Measurements from ENCODE around the gene GPR160.
"Not testable (repeated sequence)": the region's sequence is repeated elsewhere in the genome, so short reads cannot be mapped to it uniquely, and the experiment has no call there.

Gene GPR160

GRCh38 chr3:170111147-170111771, 73.5 kb downstream of the GPR160 start:
- DNase-seq (ENCODE audit: low read depth), result no peak

- DNase-seq (ENCODE audit: low read depth), result not testable (repeated sequence)
Observed at GRCh38 chr3:170114165-170114564, 76.4 kb downstream of the GPR160 start.

GRCh38 chr3:170117134-170117533, 79.3 kb downstream of the GPR160 start:
- no peak for DNase-seq (ENCODE audit: low read depth)

GRCh38 chr3:170128259-170128976, 90.6 kb downstream of the GPR160 start:
- no peak for DNase-seq (ENCODE audit: low read depth)

- no peak for DNase-seq (ENCODE audit: low read depth)
Observed at GRCh38 chr3:170128977-170129431, 91.2 kb downstream of the GPR160 start.

GRCh38 chr3:170130532-170130931, 92.7 kb downstream of the GPR160 start:
- no peak for DNase-seq (ENCODE audit: low read depth)

- DNase-seq (ENCODE audit: low read depth), result no peak
Observed at GRCh38 chr3:170132335-170132734, 94.5 kb downstream of the GPR160 start.
